ENCODE measurements around the gene NRXN3.

The NRXN3 gene

DNA sequence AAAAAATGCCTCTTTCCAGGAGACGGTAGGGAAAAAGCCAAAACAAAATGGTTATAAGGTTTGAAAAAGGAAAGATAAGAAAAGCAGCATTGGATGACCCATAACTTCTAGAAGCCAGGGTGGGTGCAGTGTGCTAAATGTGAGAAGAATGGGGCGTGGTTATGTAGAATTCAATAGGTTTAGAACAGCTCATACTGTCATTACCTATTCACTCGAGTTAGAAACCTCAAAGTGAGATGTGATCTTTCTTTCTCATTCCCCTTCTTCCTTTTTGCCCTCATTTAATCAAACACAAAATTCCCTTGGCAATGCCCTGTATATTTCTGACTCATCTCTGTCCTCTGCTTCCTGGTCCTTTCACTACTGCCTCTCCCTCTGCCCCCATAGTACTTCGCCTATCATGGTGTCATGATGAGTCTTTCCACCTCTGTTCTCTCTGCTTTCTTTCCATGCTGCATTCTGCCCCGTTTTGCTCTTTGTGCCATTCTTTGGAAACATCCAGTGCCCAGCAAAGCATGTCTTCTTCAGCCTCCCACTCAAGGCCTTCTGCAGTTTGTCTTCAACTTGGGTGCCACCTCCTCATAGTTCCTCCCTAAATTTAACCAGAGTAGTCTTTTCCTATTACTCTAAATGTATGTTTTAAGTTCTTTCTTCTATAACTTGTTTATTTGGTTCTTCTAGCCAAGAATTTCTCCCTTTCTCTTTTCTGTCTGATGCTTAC is 496.3 kb downstream of the NRXN3 start:
- DNase-seq, result no peak

DNA sequence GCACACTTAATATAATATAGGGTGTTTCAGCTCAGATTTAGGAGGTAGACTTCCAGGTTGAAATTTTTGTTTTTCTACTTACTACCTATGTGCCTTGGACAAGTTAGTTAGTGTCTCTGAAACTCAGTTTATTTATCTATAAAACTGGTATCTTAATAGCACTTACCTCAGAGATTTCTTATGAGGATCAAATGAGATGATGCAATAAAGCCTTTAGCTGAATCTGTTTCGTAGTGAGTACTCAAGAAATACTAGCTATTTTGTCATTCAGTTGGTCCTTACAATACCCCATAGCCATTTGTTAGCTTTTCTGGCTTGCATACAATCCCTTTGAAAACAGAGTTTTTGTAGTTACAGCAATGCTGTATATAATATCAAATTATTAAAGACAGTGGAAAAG is 497.0 kb downstream of the NRXN3 start:
- DNase-seq, result no peak

GRCh38 chr14:78673845-78674244 is 503.7 kb downstream of the NRXN3 start:
- no peak for DNase-seq

GRCh38 chr14:78674820-78675219 is 504.6 kb downstream of the NRXN3 start:
- DNase-seq, result no peak

DNA sequence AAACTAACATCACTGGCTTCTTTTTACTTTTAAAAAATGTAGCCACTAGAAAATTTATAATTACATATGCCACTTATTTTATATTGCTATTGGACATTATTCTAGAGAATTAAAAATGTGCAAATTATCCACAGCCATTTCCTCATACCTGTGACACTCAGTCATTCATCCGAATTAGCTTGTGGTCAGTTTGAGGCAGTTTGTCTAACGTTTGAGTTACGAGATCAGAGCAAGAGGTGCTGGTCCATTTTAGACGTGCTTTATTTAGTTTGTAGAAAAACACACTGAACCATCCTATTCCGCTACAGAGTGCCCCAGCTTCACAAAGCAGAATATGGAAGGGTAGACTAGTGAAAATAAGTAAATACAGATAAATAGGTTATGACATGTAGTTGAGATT is 513.0 kb downstream of the NRXN3 start:
- DNase-seq, result no peak

GRCh38 chr14:78683981-78684380 is 513.8 kb downstream of the NRXN3 start:
- DNase-seq, result no peak

- DNase-seq, result no peak
Measured at GRCh38 chr14:78688503-78688902, 518.3 kb downstream of the NRXN3 start.

DNA sequence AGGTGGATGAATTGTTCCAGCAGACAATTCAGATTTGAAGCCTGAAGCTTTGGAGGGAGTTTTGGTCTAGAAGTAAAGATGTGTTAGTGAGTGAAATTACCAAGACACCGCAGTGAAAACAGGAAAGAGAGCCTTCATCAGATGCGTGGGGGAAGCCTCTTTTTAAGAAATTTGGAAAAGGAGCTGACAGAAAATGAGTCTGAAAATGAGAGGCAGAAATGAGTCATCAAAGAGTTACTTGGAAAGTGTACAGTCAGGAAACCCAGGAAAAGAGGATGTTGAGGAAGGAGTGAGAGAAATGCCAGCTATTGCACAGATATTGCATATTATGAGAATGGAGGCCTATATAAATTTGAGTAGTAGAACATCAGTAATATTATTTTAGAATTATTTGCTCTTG is 520.7 kb downstream of the NRXN3 start:
- DNase-seq, result no peak

DNA sequence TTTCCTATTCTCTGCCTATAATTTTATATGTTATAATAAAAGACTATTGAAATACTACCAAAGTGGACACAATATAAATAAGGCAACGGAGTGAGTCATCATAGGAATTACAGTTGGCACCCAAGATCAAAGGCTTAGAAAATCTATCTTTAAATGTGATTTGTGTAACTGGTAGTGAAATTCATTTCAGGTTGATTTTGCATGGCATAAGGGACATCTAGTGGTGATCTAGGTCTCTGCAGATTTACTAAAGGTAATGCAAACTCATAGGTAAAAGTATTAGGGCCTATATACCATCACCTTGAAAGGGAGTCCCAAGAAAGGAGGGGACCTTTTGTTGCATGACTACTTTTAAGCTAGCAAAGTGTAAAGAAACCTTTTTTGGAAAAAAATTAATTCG is 527.2 kb downstream of the NRXN3 start:
- DNase-seq, result no peak

- DNase-seq, result no peak
Measured at GRCh38 chr14:78698991-78699390, 528.8 kb downstream of the NRXN3 start.

- DNase-seq, result no peak
Measured at GRCh38 chr14:78700236-78700635, 530.1 kb downstream of the NRXN3 start.

- DNase-seq, result no peak
Measured at GRCh38 chr14:78701246-78701645, 531.1 kb downstream of the NRXN3 start.

- no peak for DNase-seq
Measured at GRCh38 chr14:78704965-78705364, 534.8 kb downstream of the NRXN3 start.

GRCh38 chr14:78705989-78706388 is 535.8 kb downstream of the NRXN3 start:
- DNase-seq, result no peak

GRCh38 chr14:78709795-78710557 is 539.8 kb downstream of the NRXN3 start:
- DNase-seq, result no peak

GRCh38 chr14:78710963-78711362 is 540.8 kb downstream of the NRXN3 start:
- no peak for DNase-seq

DNA sequence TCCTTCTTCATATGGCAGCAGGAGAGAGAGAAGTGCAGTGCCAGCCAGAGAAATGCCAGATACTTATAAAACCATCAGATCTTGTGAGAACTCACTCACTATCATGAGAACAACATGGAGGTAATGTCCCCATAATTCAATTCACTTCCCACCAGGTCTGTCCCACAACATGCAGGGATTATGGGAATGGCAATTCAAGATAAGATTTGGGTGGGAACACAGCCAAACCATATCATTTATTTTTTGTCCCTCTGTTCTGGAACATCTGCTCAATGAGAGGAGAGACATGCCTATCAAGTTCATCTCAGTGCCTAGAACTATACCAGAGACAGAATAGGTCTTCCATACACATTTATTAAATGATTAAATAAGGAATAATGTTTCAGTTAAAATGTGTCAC is 543.5 kb downstream of the NRXN3 start:
- DNase-seq, result no peak

GRCh38 chr14:78714711-78715110 is 544.5 kb downstream of the NRXN3 start:
- no peak for DNase-seq

DNA sequence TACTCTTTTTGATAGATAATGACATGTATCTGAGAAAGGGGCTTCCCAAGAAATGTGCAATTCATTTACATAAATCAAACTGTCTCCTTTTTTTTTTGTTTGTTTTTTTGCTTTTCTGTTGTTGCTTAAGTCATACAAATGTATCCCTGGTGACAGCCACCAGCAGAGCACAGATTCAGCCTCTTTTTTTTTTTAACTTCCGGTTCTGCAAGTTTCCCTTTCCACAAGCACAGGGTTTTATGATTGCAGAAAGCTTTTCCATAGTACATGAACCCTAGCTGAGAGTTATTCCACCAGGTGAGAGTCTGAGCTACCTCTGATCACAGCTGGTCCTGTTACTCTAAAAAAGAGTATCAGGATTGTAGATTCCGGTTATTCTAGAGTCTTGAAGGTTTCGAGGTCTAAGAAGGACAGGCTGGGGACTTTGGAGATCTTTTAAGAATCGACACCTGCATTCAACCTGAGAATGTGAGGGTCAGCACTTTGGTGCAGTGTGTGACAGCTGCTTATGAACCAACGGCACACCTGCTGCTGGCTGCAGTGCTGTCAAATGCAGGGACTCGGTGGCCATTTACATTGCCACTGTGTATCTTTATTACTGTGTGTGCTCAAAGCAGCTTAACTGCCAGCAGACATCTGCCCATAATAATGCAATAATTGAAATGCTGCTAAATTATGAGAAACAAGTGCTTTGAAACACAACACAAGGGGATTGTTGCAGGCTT is 551.7 kb downstream of the NRXN3 start:
- no peak for DNase-seq

DNA sequence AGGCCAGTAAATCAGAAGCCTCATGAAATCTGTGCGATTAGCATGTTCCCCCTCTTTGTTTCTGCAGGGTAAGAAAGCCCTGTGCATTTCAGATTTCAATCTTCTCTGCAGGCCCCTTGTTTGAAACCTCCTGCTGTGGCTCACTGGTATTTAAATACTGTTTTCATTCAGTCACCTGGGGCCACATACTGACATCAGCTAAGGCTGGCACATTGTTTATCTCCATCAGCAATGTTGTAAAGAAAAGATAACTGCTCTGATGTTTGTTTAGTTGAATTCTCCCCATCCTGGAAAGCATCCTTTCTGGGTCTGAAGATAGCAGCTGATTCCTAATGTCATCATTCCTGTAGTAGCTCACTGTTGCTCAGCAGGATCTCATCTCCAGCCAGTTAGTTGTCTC is 554.9 kb downstream of the NRXN3 start:
- no peak for DNase-seq

DNA sequence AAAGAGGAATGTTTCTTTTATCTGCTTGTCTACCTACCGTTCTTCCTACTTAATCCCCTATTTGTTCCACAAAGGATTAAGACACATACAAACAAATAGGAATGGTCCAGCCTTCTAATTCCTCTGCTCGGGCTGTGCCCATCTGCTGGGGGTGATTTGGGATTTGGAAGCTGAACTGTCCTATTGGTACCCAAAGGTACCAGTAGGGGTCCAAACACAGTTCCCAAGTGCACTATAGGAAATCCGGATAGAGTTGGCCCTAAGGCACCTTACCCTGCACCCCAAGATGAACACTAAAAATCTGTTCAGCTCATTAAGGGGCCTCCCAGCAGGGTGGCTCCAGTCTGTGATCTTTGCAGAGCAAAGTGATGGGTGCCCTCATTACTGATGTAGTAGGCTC is 566.9 kb downstream of the NRXN3 start:
- no peak for DNase-seq

DNA sequence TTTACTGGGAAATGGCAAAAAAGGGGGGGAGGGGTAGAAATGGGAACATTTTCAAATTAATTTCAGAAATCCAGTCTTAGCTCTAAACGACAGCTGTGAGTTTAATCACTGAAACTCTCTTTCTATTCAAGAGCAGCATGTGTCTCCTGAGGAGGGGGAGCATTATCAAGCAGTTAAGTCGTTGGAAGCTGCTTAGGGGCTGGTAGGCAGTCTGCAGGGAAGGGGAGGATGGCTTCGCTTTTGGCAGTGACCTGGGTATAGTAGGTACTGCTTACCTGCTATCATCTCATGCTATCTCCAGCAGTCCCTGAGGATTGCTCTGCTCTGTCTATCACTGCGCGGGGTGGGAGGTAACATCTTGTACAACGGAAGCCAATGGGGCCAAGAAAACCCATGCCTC is 567.4 kb downstream of the NRXN3 start:
- DNase-seq, result no peak

GRCh38 chr14:78746086-78746595 is 576.0 kb downstream of the NRXN3 start:
- no peak for DNase-seq

GRCh38 chr14:78747813-78748212 is 577.6 kb downstream of the NRXN3 start:
- no peak for DNase-seq
